Large intestine (tissue), 3 donors: ENCODE measurements around the gene NEO1. TPM values are rescaled to one million over a fixed set of nuclear protein-coding genes. Genes with fewer than 3 reads are reported as not detected.

Experiments
- DNase-seq, 2 donors: peaks; one replicate each; pipeline versions ENCODE4 v3.0.0 to v3.0.0-alpha.2; 2013
- H3K27ac ChIP-seq: one replicate; pipeline ENCODE4 v1.5.1; 2013; ENCODE audit warnings: low read length
- H3K27me3 ChIP-seq: 2 replicates; pipeline ENCODE4 v1.6.1; 2013; ENCODE audit warnings: low read length; ENCODE audit not compliant: control insufficient read depth, insufficient read depth
- H3K36me3 ChIP-seq: 2 replicates; pipeline ENCODE4 v1.6.1; 2013; ENCODE audit warnings: low read length; ENCODE audit not compliant: control insufficient read depth, insufficient read depth
- H3K4me1 ChIP-seq: one replicate; pipeline ENCODE4 v1.6.1; 2013; ENCODE audit warnings: low read length; ENCODE audit not compliant: control insufficient read depth, insufficient read depth
- H3K4me3 ChIP-seq: one replicate; pipeline ENCODE4 v1.5.1; 2013; ENCODE audit warnings: low read length
- H3K9me3 ChIP-seq: one replicate; pipeline ENCODE4 v1.6.1; 2013; ENCODE audit warnings: mild to moderate bottlenecking, low read depth, low read length, moderate library complexity; ENCODE audit not compliant: control insufficient read depth
- WGBS: methylation state at CpG from one replicate; pipeline ENCODE4 v1.1.5; 2013; ENCODE audit warnings: low lambda C conversion rate; ENCODE audit not compliant: insufficient coverage; 5-methylcytosine and 5-hydroxymethylcytosine counted together
- polyA plus RNA-seq: library from polyadenylated mRNA; unstranded; fragments of 120-200 nt; gene quantifications from one replicate; pipeline ENCODE4 v1.2.1, GENCODE V29; 2013

Gene NEO1
- polyA plus RNA-seq, 1 donor: 135 TPM

- peak; percentile 51 to 81 for DNase-seq
- peak overlapping the region; percentile 13 for H3K4me3 ChIP-seq
- H3K27me3 ChIP-seq: no peaks in the 10 kb centered on the region
- 21% methylated on average over 2 of the region's 3 CpGs for WGBS
- no peaks in the 10 kb centered on the region for H3K36me3 ChIP-seq
- peak overlapping the region; percentile 94 for H3K27ac ChIP-seq
- peaks cover 45% of the 10 kb centered on the region for H3K4me1 ChIP-seq
- H3K9me3 ChIP-seq: no peaks in the 10 kb centered on the region
Measured at GRCh38 chr15:73109765-73110164, 57.5 kb downstream of the NEO1 start.

GRCh38 chr15:73110201-73110600 lies 57.9 kb downstream of the NEO1 start:
- Histone ChIP-seq H3K4me1 (peaks cover 45% of the 10 kb centered on the region), H3K27me3 (no peaks in the 10 kb centered on the region), H3K36me3 (no peaks in the 10 kb centered on the region), H3K4me3 (peak overlapping the region; percentile 13), H3K9me3 (no peaks in the 10 kb centered on the region), H3K27ac (peak overlapping the region; percentile 94)
- no CpG with 5 or more reads among the region's 1 CpG for WGBS
- peak; percentile 49 to 87 for DNase-seq

GRCh38 chr15:73114064-73114463 lies 61.8 kb downstream of the NEO1 start:
- Histone ChIP-seq H3K4me3 (no peak overlapping the region), H3K27me3 (no peaks in the 10 kb centered on the region)
- WGBS: 100% methylated on average over 1 of the region's 7 CpGs

GRCh38 chr15:73116164-73116563 lies 63.9 kb downstream of the NEO1 start:
- no peak overlapping the region for H3K27ac ChIP-seq
- DNase-seq: no peak
- WGBS: 88% methylated on average over 2 of the region's 2 CpGs
- H3K4me1 ChIP-seq: peaks cover 7% of the 10 kb centered on the region
- no peaks in the 10 kb centered on the region for H3K9me3 ChIP-seq
- peaks cover 6% of the 10 kb centered on the region for H3K36me3 ChIP-seq
- H3K4me3 ChIP-seq: no peak overlapping the region
- no peaks in the 10 kb centered on the region for H3K27me3 ChIP-seq

More at GRCh38 chr15:73114064-73114463, 61.8 kb downstream of the NEO1 start:
- DNase-seq: no peak
- H3K9me3 ChIP-seq: no peaks in the 10 kb centered on the region
- H3K27ac ChIP-seq: peak overlapping the region; percentile 13
- H3K36me3 ChIP-seq: peaks cover 3% of the 10 kb centered on the region
- peaks cover 17% of the 10 kb centered on the region for H3K4me1 ChIP-seq

GRCh38 chr15:73118055-73118454 lies 65.8 kb downstream of the NEO1 start:
- Histone ChIP-seq H3K4me1 (peaks cover 7% of the 10 kb centered on the region), H3K9me3 (no peaks in the 10 kb centered on the region), H3K27me3 (no peaks in the 10 kb centered on the region), H3K27ac (no peak overlapping the region), H3K36me3 (peaks cover 15% of the 10 kb centered on the region), H3K4me3 (no peak overlapping the region)
- 80% methylated on average over 1 of the region's 3 CpGs for WGBS
- DNase-seq: no peak

- WGBS: 50% methylated on average over 1 of the region's 6 CpGs
- H3K9me3 ChIP-seq: no peaks in the 10 kb centered on the region
- H3K36me3 ChIP-seq: peaks cover 26% of the 10 kb centered on the region
- DNase-seq: no peak
- H3K4me1 ChIP-seq: peaks cover 5% of the 10 kb centered on the region
- H3K4me3 ChIP-seq: no peak overlapping the region
- no peaks in the 10 kb centered on the region for H3K27me3 ChIP-seq
- no peak overlapping the region for H3K27ac ChIP-seq
Measured at GRCh38 chr15:73119478-73119877, 67.2 kb downstream of the NEO1 start.

- Histone ChIP-seq H3K36me3 (peaks cover 31% of the 10 kb centered on the region), H3K27ac (no peak overlapping the region), H3K4me1 (peaks cover 5% of the 10 kb centered on the region), H3K27me3 (no peaks in the 10 kb centered on the region), H3K9me3 (no peaks in the 10 kb centered on the region), H3K4me3 (no peak overlapping the region)
- no peak for DNase-seq
Measured at GRCh38 chr15:73120269-73120668, 68.0 kb downstream of the NEO1 start.

GRCh38 chr15:73125219-73125618 lies 73.0 kb downstream of the NEO1 start:
- Histone ChIP-seq H3K27ac (no peak overlapping the region), H3K27me3 (no peaks in the 10 kb centered on the region)
- WGBS: no CpG with 5 or more reads among the region's 2 CpGs

GRCh38 chr15:73127302-73127936 lies 75.2 kb downstream of the NEO1 start:
- Histone ChIP-seq H3K27ac (no peak overlapping the region), H3K36me3 (peaks cover 43% of the 10 kb centered on the region), H3K9me3 (no peaks in the 10 kb centered on the region), H3K27me3 (no peaks in the 10 kb centered on the region), H3K4me3 (no peak overlapping the region), H3K4me1 (no peaks in the 10 kb centered on the region)
- 100% methylated on average over 1 of the region's 2 CpGs for WGBS
- DNase-seq: no peak

More at GRCh38 chr15:73125219-73125618, 73.0 kb downstream of the NEO1 start:
- Histone ChIP-seq H3K4me1 (no peaks in the 10 kb centered on the region), H3K4me3 (no peak overlapping the region), H3K9me3 (no peaks in the 10 kb centered on the region), H3K36me3 (peaks cover 39% of the 10 kb centered on the region)
- no peak for DNase-seq

- Histone ChIP-seq H3K9me3 (no peaks in the 10 kb centered on the region), H3K4me3 (no peak overlapping the region), H3K4me1 (no peaks in the 10 kb centered on the region), H3K36me3 (peaks cover 27% of the 10 kb centered on the region), H3K27me3 (no peaks in the 10 kb centered on the region), H3K27ac (no peak overlapping the region)
- DNase-seq: no peak
- WGBS: no CpG with 5 or more reads among the region's 1 CpG
Measured at GRCh38 chr15:73130830-73131229, 78.6 kb downstream of the NEO1 start.

GRCh38 chr15:73134196-73134595 lies 81.9 kb downstream of the NEO1 start:
- Histone ChIP-seq H3K27me3 (no peaks in the 10 kb centered on the region), H3K36me3 (peaks cover 27% of the 10 kb centered on the region), H3K4me3 (no peak overlapping the region), H3K27ac (no peak overlapping the region), H3K9me3 (no peaks in the 10 kb centered on the region), H3K4me1 (no peaks in the 10 kb centered on the region)
- DNase-seq: no peak
- no CpG with 5 or more reads among the region's 1 CpG for WGBS
